H1 (cell line): ENCODE data around the gene RAPH1. TPM values are rescaled to one million over a fixed set of nuclear protein-coding genes. Genes with fewer than 3 reads are reported as not detected.

ENCODE experiments used
- CTCF ChIA-PET: fragments of 300-600 bp; sonication (Branson Sonifier 250); formaldehyde crosslinking; loops from one replicate; lab custom pipeline; 2021; ENCODE audit not compliant: partially characterized antibody; lab: Charles Lee
- POLR2A ChIA-PET: fragments of 300-600 bp; sonication (Branson Sonifier 250); formaldehyde crosslinking; loops from one replicate; lab custom pipeline; 2021; ENCODE audit warnings: inconsistent platforms; ENCODE audit not compliant: partially characterized antibody; lab: Charles Lee
- DNase-seq, 2 experiments: peaks; one replicate each; pipeline versions ENCODE4 v3.0.0 to v3.0.0-alpha.2; 2010 to 2022; ENCODE audit warnings: low spot score in 2 of 2, low read depth in 1 of 2, mixed read lengths in 1 of 2
- FAIRE-seq: peaks from 2 replicates; lab custom pipeline; 2011; peaks lifted over from hg19 to GRCh38; lab: Jason Lieb, UNC
- H2AFZ ChIP-seq: 2 replicates; pipeline ENCODE4 v1.8.1; 2012; ENCODE audit warnings: low read length, inconsistent platforms
- H2AK5ac ChIP-seq: 2 replicates; pipeline ENCODE4 v1.6.1; 2013; ENCODE audit warnings: low read depth, low read length
- H2BK120ac ChIP-seq: replicated peaks from 2 replicates; pipeline ENCODE3; 2013; ENCODE audit warnings: low read depth, low read length, inconsistent platforms
- H2BK12ac ChIP-seq: 2 replicates; pipeline ENCODE4 v1.6.1; 2013; ENCODE audit warnings: low read depth, low read length
- H2BK15ac ChIP-seq: 2 replicates; pipeline ENCODE4 v1.6.1; 2013; ENCODE audit warnings: low read length
- H2BK20ac ChIP-seq: 2 replicates; pipeline ENCODE4 v1.6.1; 2013; ENCODE audit warnings: low read length
- H2BK5ac ChIP-seq: 2 replicates; pipeline ENCODE4 v1.6.1; 2013; ENCODE audit warnings: low read depth, low read length
- H3K14ac ChIP-seq: 2 replicates; pipeline ENCODE4 v1.6.1; 2013; ENCODE audit warnings: inconsistent platforms; ENCODE audit not compliant: insufficient read length
- H3K18ac ChIP-seq: 2 replicates; pipeline ENCODE4 v1.6.1; 2013; ENCODE audit warnings: low read length; ENCODE audit errors: extremely low read depth
- H3K23ac ChIP-seq: 2 replicates; pipeline ENCODE4 v1.6.1; 2013; ENCODE audit warnings: inconsistent platforms; ENCODE audit not compliant: insufficient read length
- H3K23me2 ChIP-seq: 2 replicates; pipeline ENCODE4 v1.6.1; 2013; ENCODE audit warnings: low read depth, low read length
- H3K27ac ChIP-seq: 2 replicates; pipeline ENCODE4 v1.6.1; 2011; ENCODE audit warnings: low read depth, low read length, inconsistent platforms
- H3K27me3 ChIP-seq, 4 experiments: replicated peaks in 1 of 4; 1 replicate in 1 of 4; 2 replicates in 3 of 4; pipeline versions ENCODE4 v1.6.1 to v1.8.1; 2011 to 2013; ENCODE audit warnings: low read length in 3 of 4, mild to moderate bottlenecking in 3 of 4, inconsistent platforms in 2 of 4, mixed read lengths in 2 of 4, moderate library complexity in 1 of 4; ENCODE audit not compliant: control insufficient read depth in 3 of 4, insufficient read depth in 3 of 4; ENCODE audit errors: extremely low read depth in 1 of 4
- H3K36me3 ChIP-seq, 4 experiments: 2 replicates each; pipeline versions ENCODE4 v1.6.1 to v1.8.1; 2011 to 2013; ENCODE audit warnings: mild to moderate bottlenecking in 4 of 4, low read length in 3 of 4, moderate library complexity in 2 of 4, control low read depth in 1 of 4, inconsistent platforms in 1 of 4; ENCODE audit not compliant: insufficient read depth in 4 of 4, control insufficient read depth in 2 of 4
- H3K4ac ChIP-seq: replicated peaks from 2 replicates; pipeline ENCODE3; 2013; ENCODE audit warnings: low read length, low read depth, mixed read lengths, inconsistent platforms; ENCODE audit not compliant: insufficient read length
- H3K4me1 ChIP-seq, 4 experiments: replicated peaks in 1 of 4; 1 replicate in 1 of 4; 2 replicates in 3 of 4; pipeline versions ENCODE4 v1.6.1 to v1.8.1; 2011 to 2013; ENCODE audit warnings: low read length in 3 of 4, inconsistent platforms in 2 of 4, mixed read lengths in 1 of 4; ENCODE audit not compliant: insufficient read depth in 4 of 4, control insufficient read depth in 3 of 4
- H3K4me2 ChIP-seq, 2 experiments: 2 replicates each; pipeline versions ENCODE4 v1.6.1 to v1.8.1; 2011 to 2013; ENCODE audit warnings: low read depth in 2 of 2, low read length in 2 of 2, control low read depth in 1 of 2, inconsistent platforms in 1 of 2, mild to moderate bottlenecking in 1 of 2; ENCODE audit not compliant: insufficient read depth in 1 of 2
- H3K4me3 ChIP-seq, 4 experiments: fragments of 200-600, 300-600 bp in 1 of 4; sonication (generic), shearing (Covaris generic), sonication (Bioruptor Twin) in 1 of 4; 2 replicates each; pipeline versions ENCODE4 v1.5.1 to v1.8.1; 2011 to 2016; ENCODE audit warnings: low read length in 4 of 4, low read depth in 3 of 4, control low read depth in 2 of 4, inconsistent platforms in 2 of 4, mild to moderate bottlenecking in 2 of 4, mixed read lengths in 1 of 4, moderate library complexity in 1 of 4; ENCODE audit not compliant: insufficient read depth in 2 of 4; ENCODE audit errors: extremely low read depth in 1 of 4
- H3K56ac ChIP-seq: replicated peaks from 2 replicates; pipeline ENCODE3; 2013; ENCODE audit warnings: low read depth, mild to moderate bottlenecking, mixed read lengths, low read length, inconsistent platforms; ENCODE audit not compliant: insufficient read length
- H3K79me1 ChIP-seq: 2 replicates; pipeline ENCODE4 v1.6.1; 2013; ENCODE audit warnings: low read depth, low read length, control low read depth
- H3K79me2 ChIP-seq, 2 experiments: 2 replicates each; pipeline versions ENCODE4 v1.6.1 to v1.8.1; 2012 to 2013; ENCODE audit warnings: low read length in 2 of 2, mild to moderate bottlenecking in 2 of 2, inconsistent platforms in 1 of 2; ENCODE audit not compliant: insufficient read depth in 2 of 2, control insufficient read depth in 1 of 2
- H3K9ac ChIP-seq, 4 experiments: replicated peaks in 1 of 4; 1 replicate in 1 of 4; 2 replicates in 3 of 4; pipeline versions ENCODE4 v1.6.1 to v1.8.1; 2011 to 2013; ENCODE audit warnings: low read depth in 3 of 4, low read length in 3 of 4, control low read depth in 2 of 4, mild to moderate bottlenecking in 2 of 4, moderate library complexity in 2 of 4, inconsistent platforms in 1 of 4; ENCODE audit errors: extremely low read depth in 1 of 4
- H3K9me3 ChIP-seq, 2 experiments: 2 replicates each; pipeline versions ENCODE4 v1.6.1 to v1.8.1; 2012 to 2013; ENCODE audit warnings: mild to moderate bottlenecking in 2 of 2, moderate library complexity in 2 of 2, control low read depth in 1 of 2, inconsistent platforms in 1 of 2, low read depth in 1 of 2, low read length in 1 of 2, mixed read lengths in 1 of 2; ENCODE audit not compliant: insufficient read depth in 2 of 2
- H4K20me1 ChIP-seq, 2 experiments: replicated peaks in 1 of 2; 2 replicates each; pipeline versions ENCODE3 to v1.8.1; 2011 to 2013; ENCODE audit warnings: inconsistent platforms in 2 of 2, low read length in 2 of 2, mild to moderate bottlenecking in 1 of 2; ENCODE audit not compliant: insufficient read depth in 2 of 2, control insufficient read depth in 1 of 2
- H4K5ac ChIP-seq: 2 replicates; pipeline ENCODE4 v1.6.1; 2013; ENCODE audit warnings: low read length, low read depth, mixed read lengths, inconsistent platforms; ENCODE audit not compliant: insufficient read length
- H4K8ac ChIP-seq: 2 replicates; pipeline ENCODE4 v1.8.0; 2013; ENCODE audit warnings: mild to moderate bottlenecking, moderate library complexity, low read length, inconsistent platforms; ENCODE audit not compliant: insufficient read depth; ENCODE audit errors: extremely low read depth
- H4K91ac ChIP-seq: replicated peaks from 2 replicates; pipeline ENCODE3; 2013; ENCODE audit warnings: low read length, mixed read lengths, inconsistent platforms; ENCODE audit not compliant: insufficient read length
- CEBPB ChIP-seq: IDR thresholded peaks from 2 replicates; pipeline ENCODE4 v1.6.1; 2012; ENCODE audit warnings: low read depth, low read length
- GTF2F1 ChIP-seq: IDR thresholded peaks from 2 replicates; pipeline ENCODE4 v1.6.1; 2012; ENCODE audit warnings: low read depth, low read length, improper control_type of control experiment, borderline replicate concordance
- USF2 ChIP-seq: IDR thresholded peaks from 2 replicates; pipeline ENCODE4 v1.6.1; 2011; ENCODE audit warnings: low read length, improper control_type of control experiment
- WGBS, 2 experiments: shearing (Covaris generic) in 1 of 2; methylation state at CpG; one replicate each; pipeline versions ENCODE4 v1.1.6 to v1.1.7; 2013 to 2015; ENCODE audit warnings: low lambda C conversion rate in 2 of 2, mixed read lengths in 2 of 2, inconsistent platforms in 1 of 2, low coverage in 1 of 2, missing lambda C conversion rate in 1 of 2; ENCODE audit not compliant: insufficient replicate concordance in 2 of 2, insufficient coverage in 1 of 2, insufficient read length in 1 of 2; ENCODE audit errors: extremely low coverage in 1 of 2, missing lambda C conversion rate in 1 of 2; 5-methylcytosine and 5-hydroxymethylcytosine counted together
- polyA plus RNA-seq, 7 experiments: library from polyadenylated mRNA; depleted of rRNA in 3 of 7; stranded (reverse) in 5 of 7; unstranded in 2 of 7; fragments of >200 nt in 5 of 7; fragments of 200-250 nt in 2 of 7; gene quantifications; 1 replicate in 5 of 7; 2 replicates in 1 of 7; 4 replicates in 1 of 7; pipeline versions ENCODE4 v1.2.1 to v1.2.3, GENCODE V29; 2011 to 2013; ENCODE audit warnings: missing spikeins in 2 of 7, mixed read lengths in 2 of 7
- total RNA-seq: library from RNA; stranded (reverse); fragmentation: NEBNext Ultra II Directional; extraction: Animal tissue kit (Norgen Biotek cat#: 25700); gene quantifications from 2 replicates; pipeline ENCODE4 v1.2.1, GENCODE V29; 2021

Gene RAPH1
- total and polyA plus RNA-seq, 2 of the 8 experiments (the other 6 are each of a cell fraction or from before 2014, with no cell fraction given), result 3.8 to 27.4 TPM

GRCh38 chr2:203437511-203437910 lies 97.6 kb downstream of the RAPH1 start:
- Histone ChIP-seq H3K36me3 (peaks cover 0 to 29% (median 10%) of the 10 kb centered on the region in 4 experiments; a peak in 5 of 8 replicates), H3K27ac (no peak overlapping the region), H3K79me2 (no peaks in the 10 kb centered on the region), H2BK5ac (no peak overlapping the region), H3K9me3 (no peaks in the 10 kb centered on the region), H3K23me2 (no peaks in the 10 kb centered on the region), H3K14ac (no peak overlapping the region), H4K8ac (no peak overlapping the region), H3K4me3 (no peak overlapping the region), H3K27me3 (no peaks in the 10 kb centered on the region), H3K4me2 (no peak overlapping the region), H3K9ac (no peak overlapping the region), H3K79me1 (no peaks in the 10 kb centered on the region), H2BK120ac (no peak overlapping the region), H3K23ac (no peak overlapping the region), H3K4me1 (no peaks in the 10 kb centered on the region; a peak in 1 of 7 replicates), H3K18ac (no peak overlapping the region), H2AK5ac (no peak overlapping the region), H2BK12ac (no peak overlapping the region), H4K5ac (no peak overlapping the region), H2BK15ac (no peak overlapping the region), H4K20me1 (peaks cover 0 to 8% of the 10 kb centered on the region in 2 experiments), H3K56ac (no peak overlapping the region), H2BK20ac (no peak overlapping the region), H2AFZ (no peak overlapping the region), H4K91ac (no peak overlapping the region), H3K4ac (no peak overlapping the region)
- no peak for DNase-seq
- ChIA-PET POLR2A (no interaction called here), CTCF (interaction anchor here (0.6 kb wide), 1 partner anchor 138 kb away, joined by 3 read pairs; no protein-coding TSS in a partner anchor)
- FAIRE-seq, result no peak
- WGBS, 2 experiments, result 92% methylated on average over 4 of the region's 4 CpGs; no CpG with 5 or more reads in 1 of the 2 experiments
- no peak for TF ChIP-seq GTF2F1
- no peak for TF ChIP-seq USF2
- no peak for TF ChIP-seq CEBPB
